K562 (cell line): ENCODE data around the gene ENG. TPM values are rescaled to one million over a fixed set of nuclear protein-coding genes. Genes with fewer than 3 reads are reported as not detected.

Experiments
- ATAC-seq: fragments of 200-7000 bp; cut with Tn5 transposase; 3 replicates; pipeline ENCODE4 v1.9.1; 2020; ENCODE audit warnings: moderate library complexity
- BruUV-seq: library from RNA; stranded (reverse); fragments of 400-500 nt; replicated peaks from 2 replicates; lab custom pipeline; 2021; lab: Mats Ljungman, UMichigan
- CTCF ChIA-PET: fragments of 300-600 bp; formaldehyde crosslinking; extraction: SDS; loops from one replicate; lab custom pipeline; 2021; ENCODE audit warnings: low intra/inter-chr PET ratio; lab: Yijun Ruan, JAX
- POLR2A ChIA-PET: fragments of 300-600, 350-650 bp; sonication (Branson Sonifier 250); formaldehyde crosslinking; extraction: SDS; loops from one replicate; lab custom pipeline; 2021; ENCODE audit warnings: antibody characterized with exemption, inconsistent platforms; lab: Yijun Ruan, JAX
- DNase-seq, 4 experiments: peaks; one replicate each; pipeline versions ENCODE4 v3.0.0 to v3.0.0-alpha.2; 2011 to 2018; ENCODE audit warnings: low spot score in 3 of 4, mixed read lengths in 3 of 4; ENCODE audit errors: extremely low read depth in 1 of 4
- FAIRE-seq: peaks from 2 replicates; lab custom pipeline; 2011; peaks lifted over from hg19 to GRCh38; lab: Jason Lieb, UNC
- H2AFZ ChIP-seq: 2 replicates; pipeline ENCODE4 v1.6.0; 2011; ENCODE audit warnings: low read depth, low read length, control low read depth, inconsistent platforms
- H3K27ac ChIP-seq: fragments of 200-600 bp; 3 replicates; pipeline ENCODE4 v1.8.0; 2011; ENCODE audit warnings: low read depth, mild to moderate bottlenecking, control low read depth, inconsistent platforms, low read length, moderate library complexity, mixed read lengths; ENCODE audit errors: extremely low read depth
- H3K27me3 ChIP-seq, 2 experiments: fragments of 300-600 bp in 1 of 2; 2 replicates in 1 of 2; 3 replicates in 1 of 2; pipeline versions ENCODE4 v1.6.0 to v1.8.0; 2011; ENCODE audit warnings: inconsistent platforms in 2 of 2, low read length in 2 of 2, mild to moderate bottlenecking in 1 of 2, mixed read lengths in 1 of 2, moderate library complexity in 1 of 2; ENCODE audit not compliant: control insufficient read depth in 2 of 2, insufficient read depth in 2 of 2
- H3K36me3 ChIP-seq: fragments of 300-600 bp; 3 replicates; pipeline ENCODE4 v1.8.0; 2011; ENCODE audit warnings: mild to moderate bottlenecking, low read length, inconsistent platforms; ENCODE audit not compliant: control insufficient read depth, insufficient read depth
- H3K4me1 ChIP-seq, 2 experiments: fragments of 200-600 bp in 1 of 2; replicated peaks in 1 of 2; 2 replicates in 1 of 2; 3 replicates in 1 of 2; pipeline versions ENCODE4 v1.5.1 to v1.8.0; 2011; ENCODE audit warnings: inconsistent platforms in 2 of 2, low read length in 2 of 2, mild to moderate bottlenecking in 1 of 2, mixed read lengths in 1 of 2, moderate library complexity in 1 of 2; ENCODE audit not compliant: control insufficient read depth in 2 of 2, insufficient read depth in 2 of 2
- H3K4me2 ChIP-seq: 2 replicates; pipeline ENCODE4 v1.6.1; 2011; ENCODE audit warnings: low read length, control low read depth, inconsistent platforms, mixed read lengths; ENCODE audit not compliant: insufficient read depth
- H3K4me3 ChIP-seq: fragments of 200-600 bp; sonication (generic), shearing (Covaris generic); 2 replicates; pipeline ENCODE4 v1.5.1; 2016; ENCODE audit warnings: control low read depth, inconsistent platforms
- H3K79me2 ChIP-seq: fragments of 200-600 bp; 3 replicates; pipeline ENCODE4 v1.8.0; 2011; ENCODE audit warnings: low read length, inconsistent platforms; ENCODE audit not compliant: control insufficient read depth, insufficient read depth
- H3K9ac ChIP-seq, 2 experiments: 2 replicates each; pipeline versions ENCODE4 v1.6.0 to v1.6.1; 2011; ENCODE audit warnings: low read depth in 2 of 2, low read length in 2 of 2, control low read depth in 1 of 2, inconsistent platforms in 1 of 2, mild to moderate bottlenecking in 1 of 2, mixed read lengths in 1 of 2; ENCODE audit not compliant: insufficient read depth in 1 of 2
- H3K9me1 ChIP-seq: one replicate; pipeline ENCODE4 v1.6.0; 2011; ENCODE audit warnings: inconsistent platforms, mild to moderate bottlenecking, low read length, moderate library complexity; ENCODE audit not compliant: control insufficient read depth, insufficient read depth
- H3K9me3 ChIP-seq: replicated peaks from 2 replicates; pipeline ENCODE4 v1.5.1; 2011; ENCODE audit warnings: low read depth, low read length, inconsistent platforms; ENCODE audit not compliant: control insufficient read depth, insufficient read depth
- H4K20me1 ChIP-seq: replicated peaks from 2 replicates; pipeline ENCODE4 v1.6.1; 2011; ENCODE audit warnings: low read length, inconsistent platforms, mixed read lengths; ENCODE audit not compliant: control insufficient read depth, insufficient read depth
- CREM ChIP-seq: IDR thresholded peaks from 2 replicates; pipeline ENCODE4 v1.6.1; 2014; ENCODE audit warnings: antibody characterized with exemption, low read depth
- ETV6 ChIP-seq, 3 experiments: fragments of 150-350 bp in 1 of 3; sonication (generic) in 1 of 3; formaldehyde crosslinking in 1 of 3; IDR thresholded peaks; 2 replicates each; pipeline versions ENCODE4 v1.6.1 to v1.8.0; 2014 to 2022; ENCODE audit warnings: borderline replicate concordance in 2 of 3, low read depth in 2 of 3, antibody characterized with exemption in 1 of 3, low read length in 1 of 3, mild to moderate bottlenecking in 1 of 3, missing genetic modification reagents in 1 of 3
- FOXA1 ChIP-seq: fragments of 450-650 bp; IDR thresholded peaks from 2 replicates; pipeline ENCODE4 v1.6.1; 2016; ENCODE audit warnings: mild to moderate bottlenecking, borderline replicate concordance
- HMGN3 ChIP-seq: IDR thresholded peaks from 2 replicates; pipeline ENCODE4 v1.6.1; 2011; ENCODE audit warnings: borderline replicate concordance, low read depth, mild to moderate bottlenecking, mixed read lengths, low read length; ENCODE audit not compliant: insufficient read length; ENCODE audit errors: extremely low read depth
- KDM1A ChIP-seq, 2 experiments: fragments of 450-650 bp; IDR thresholded peaks; 2 replicates each; pipeline ENCODE4 v1.6.1; 2016; ENCODE audit warnings: mild to moderate bottlenecking in 2 of 2
- NCOA6 ChIP-seq: fragments of 450-650 bp; IDR thresholded peaks from 2 replicates; pipeline ENCODE4 v1.6.1; 2017; ENCODE audit warnings: mild to moderate bottlenecking
- NELFE ChIP-seq: IDR thresholded peaks from 2 replicates; pipeline ENCODE4 v1.6.1; 2011; ENCODE audit warnings: mild to moderate bottlenecking; ENCODE audit not compliant: insufficient read depth, insufficient read length
- PCBP1 ChIP-seq: fragments of 200-400 bp; formaldehyde crosslinking; IDR thresholded peaks from 2 replicates; pipeline ENCODE4 v1.6.1; 2018; ENCODE audit warnings: mild to moderate bottlenecking, low read depth, low read length; ENCODE audit not compliant: poor library complexity, severe bottlenecking
- PRDM10 ChIP-seq: fragments of 450-650 bp; IDR thresholded peaks from 2 replicates; pipeline ENCODE4 v1.6.1; 2018; ENCODE audit not compliant: partially characterized antibody
- TCF7 ChIP-seq: sonication (generic); IDR thresholded peaks from 2 replicates; pipeline ENCODE4 v1.6.1; 2016; ENCODE audit warnings: antibody characterized with exemption, borderline replicate concordance
- ZKSCAN8 ChIP-seq: fragments of 200-800 bp; sonication (Bioruptor generic); IDR thresholded peaks from 2 replicates; pipeline ENCODE4 v1.6.1; 2016; ENCODE audit warnings: missing genetic modification characterization, missing compliant biosample characterization
- ZNF280B ChIP-seq: fragments of 250-450 bp; sonication (Bioruptor Pico); IDR thresholded peaks from 2 replicates; pipeline ENCODE4 v1.5.1; 2021; ENCODE audit warnings: mild to moderate bottlenecking
- ZNF707 ChIP-seq: fragments of 250-450 bp; sonication (Bioruptor Pico); conservative IDR thresholded peaks from 2 replicates; pipeline ENCODE4 v1.8.0; 2022; ENCODE audit warnings: inconsistent platforms, mild to moderate bottlenecking, moderate library complexity
- WGBS: fragments of 100-300 bp; shearing (Covaris generic); methylation state at CpG from one replicate; pipeline ENCODE4 v1.1.6; 2016; ENCODE audit warnings: low coverage, mixed read lengths; ENCODE audit not compliant: insufficient coverage; ENCODE audit errors: missing lambda C conversion rate; 5-methylcytosine and 5-hydroxymethylcytosine counted together
- in situ Hi-C: fragments of 300-500 bp; cut with MboI; formaldehyde crosslinking; loops from 4 replicates; pipeline ENCODE4 v1.15.0; 2018; ENCODE audit warnings: inconsistent platforms, mixed read lengths
- intact Hi-C: fragments of 100-400 bp; cut with micrococcal nuclease; formaldehyde crosslinking; loops from 2 replicates; pipeline ENCODE4 v1.14.2; 2022
- polyA plus RNA-seq, 8 experiments: library from polyadenylated mRNA; depleted of rRNA in 4 of 8; stranded (reverse) in 5 of 8; unstranded in 3 of 8; fragments of >200 nt; fragmentation: Nextera tagmentation in 2 of 8; fragmentation: Illumina TruSeq in 1 of 8; extraction: Ambion mirVana in 2 of 8; extraction: Trizol in 1 of 8; gene quantifications; 2 replicates each; pipeline versions ENCODE4 v1.2.1 to v1.2.3, GENCODE V29; 2011 to 2014; ENCODE audit warnings: inconsistent platforms in 1 of 8, missing spikeins in 1 of 8
- total RNA-seq, 7 experiments: library from RNA; depleted of rRNA in 6 of 7; stranded (reverse); fragments of >200 nt in 6 of 7; fragmentation: Illumina TruSeq in 2 of 7; extraction: Trizol in 2 of 7; gene quantifications; 2 replicates each; pipeline versions ENCODE4 v1.2.1 to v1.2.3, GENCODE V29; 2011 to 2021; ENCODE audit warnings: low replicate concordance in 1 of 7

ENG gene
- total and polyA plus RNA-seq, 9 of the 15 experiments (the other 6 are each of a cell fraction or from before 2014, with no cell fraction given), result 0.04 to 0.40 (median 0.14) TPM; not detected in 1

- peak; percentile 21 for TF ChIP-seq HMGN3
- peak in 1 of 2 experiments; percentile 63; a peak in 1 of 4 replicates for TF ChIP-seq KDM1A (IDR thresholded peaks at IDR 0.05)
- TF ChIP-seq CREM, result peak; percentile 1; the same call in 1 of the 2 replicates
- 0 out of 2 replicates have a peak, but pooled peaks have one; percentile 16 for TF ChIP-seq TCF7
Measured at GRCh38 chr9:127771570-127772189, 82.8 kb downstream of the ENG start (continued).

- H3K4me2 ChIP-seq, result peak overlapping the region; percentile 79
- ATAC-seq, result peak; percentile 98
- no peaks in the 10 kb centered on the region for H3K27me3 ChIP-seq
- peak overlapping the region; percentile 23 to 86; a peak in 3 of 4 replicates for H3K9ac ChIP-seq
- H3K4me1 ChIP-seq, result peaks cover 18 to 28% of the 10 kb centered on the region in 2 experiments
- H3K9me3 ChIP-seq, result no peaks in the 10 kb centered on the region
- ChIA-PET CTCF (interaction anchor here (1.3 kb wide), 1 partner anchor 14 kb away, joined by 3 read pairs; no protein-coding TSS in a partner anchor), POLR2A (interaction anchor here (0.7 to 2.1 kb wide), 12 partner anchors 9 to 145 kb away, joined by 3 to 8 read pairs (median 4); partner anchors contain the start of gene CDK9)
- BruUV-seq, result no TSS peak
- no peaks in the 10 kb centered on the region for H3K9me1 ChIP-seq
- no peaks in the 10 kb centered on the region for H3K36me3 ChIP-seq
- DNase-seq, result peak; percentile 96 to 98 (median 97)
- H3K27ac ChIP-seq, result peak overlapping the region; percentile 47; the same call in 2 of the 3 replicates
- 0% methylated on average over 32 of the region's 43 CpGs for whole genome bisulfite sequencing
- H4K20me1 ChIP-seq, result no peaks in the 10 kb centered on the region
- in situ Hi-C loops (loop anchor here (25.0 kb wide), 1 partner anchor 591 kb away; the partner anchor contains the start of gene URM1), intact Hi-C loops (no loop called here)
- H3K79me2 ChIP-seq, result no peaks in the 10 kb centered on the region
- H2AFZ ChIP-seq, result peak overlapping the region; percentile 76
- FAIRE-seq, result peak; percentile 94
- H3K4me3 ChIP-seq, result peak overlapping the region; percentile 55
- TF ChIP-seq PCBP1 (no peak), NELFE (no peak), ETV6 (IDR thresholded peaks at IDR 0.05; ENCODE audit: borderline replicate concordance in 1 of 2, low read depth in 2 of 2, low read length in 1 of 2) (no peak), ETV6 (CRISPR knock-in tag; IDR thresholded peaks at IDR 0.05; ENCODE audit: borderline replicate concordance) (no peak), ZNF707 (CRISPR knock-in tag) (no peak), NCOA6 (no peak), ZKSCAN8 (CRISPR knock-in tag) (no peak), PRDM10 (peak; percentile 83), ZNF280B (CRISPR knock-in tag) (no peak), FOXA1 (no peak)
Measured at GRCh38 chr9:127770905-127771569, 83.4 kb downstream of the ENG start.
